Lung (tissue), 12 donors: ENCODE measurements around the gene CGGBP1. TPM values are rescaled to one million over a fixed set of nuclear protein-coding genes. Genes with fewer than 3 reads are reported as not detected.
A peak's percentile ranks its signal among the peaks of the same experiment; 100 is the strongest.

ENCODE experiments used
- ATAC-seq: fragments of 200-7000 bp; cut with Tn5 transposase; one replicate; pipeline ENCODE4 v1.9.1; 2020; ENCODE audit warnings: moderate number of reproducible peaks; ENCODE audit not compliant: insufficient read depth, low FRiP score
- DNase-seq, 3 donors: peaks; one replicate each; pipeline ENCODE4 v3.0.0-alpha.2; 2013 to 2017
- H3K27ac ChIP-seq, 2 donors: one replicate each; pipeline ENCODE4 v1.5.1; 2013; ENCODE audit warnings: mild to moderate bottlenecking in 2 of 2, moderate library complexity in 2 of 2, control low read depth in 1 of 2, inconsistent platforms in 1 of 2, low read depth in 1 of 2, low read length in 1 of 2
- H3K27me3 ChIP-seq, 3 donors: one replicate each; pipeline ENCODE4 v1.5.1; 2013; ENCODE audit warnings: low read length in 2 of 3; ENCODE audit not compliant: control insufficient read depth in 3 of 3, insufficient read depth in 3 of 3
- H3K36me3 ChIP-seq, 4 donors: one replicate each; pipeline ENCODE4 v1.5.1; 2013; ENCODE audit warnings: low read length in 4 of 4, mild to moderate bottlenecking in 1 of 4, moderate library complexity in 1 of 4; ENCODE audit not compliant: control insufficient read depth in 4 of 4, insufficient read depth in 4 of 4
- H3K4me1 ChIP-seq, 5 donors: one replicate each; pipeline ENCODE4 v1.5.1; 2013; ENCODE audit warnings: low read length in 5 of 5, mild to moderate bottlenecking in 2 of 5, moderate library complexity in 1 of 5; ENCODE audit not compliant: control insufficient read depth in 5 of 5, insufficient read depth in 5 of 5
- H3K4me3 ChIP-seq: one replicate; pipeline ENCODE4 v1.5.1; 2013; ENCODE audit warnings: mild to moderate bottlenecking, control low read depth, moderate library complexity
- H3K9ac ChIP-seq, 2 donors: one replicate each; pipeline ENCODE4 v1.5.1; 2013; ENCODE audit warnings: low read length in 2 of 2, control low read depth in 1 of 2; ENCODE audit not compliant: insufficient read depth in 1 of 2
- H3K9me3 ChIP-seq, 4 donors: one replicate each; pipeline ENCODE4 v1.5.1; 2013; ENCODE audit warnings: low read length in 3 of 4, mild to moderate bottlenecking in 1 of 4, moderate library complexity in 1 of 4; ENCODE audit not compliant: control insufficient read depth in 4 of 4, insufficient read depth in 3 of 4
- CTCF ChIP-seq: IDR thresholded peaks from 2 replicates; pipeline ENCODE4 v1.5.1; 2012; ENCODE audit warnings: mild to moderate bottlenecking; ENCODE audit errors: control extremely low read depth, extremely low read depth
- WGBS, 2 donors: extraction: QIAGEN DNeasy Blood & Tissue Kit; methylation state at CpG; one replicate each; pipeline ENCODE4 v1.1.7; 2013; 5-methylcytosine and 5-hydroxymethylcytosine counted together
- polyA plus RNA-seq, 2 donors: library from polyadenylated mRNA; stranded (reverse); fragments of 200-250 nt; gene quantifications; one replicate each; pipeline ENCODE4 v1.2.1, GENCODE V29; 2013
- total RNA-seq, 2 donors: library from RNA; depleted of rRNA in 1 of 2; stranded (reverse); fragments of >200 nt in 1 of 2; gene quantifications; one replicate each; pipeline ENCODE4 v1.2.1, GENCODE V29; 2014 to 2021
- donor health status: control.
- donor health status: control.
- donor health status: Bipolar disorder and iron deficiency.
- donor health status: healthy.
- donor health status: DM: yes; HTN: yes; CAD: no.

CGGBP1 gene
- total and polyA plus RNA-seq, 4 donors, result 34.2 to 101 (median 46.1) TPM

GRCh38 chr3:88010810-88011209 lies 48.0 kb downstream of the CGGBP1 start:
- no peak for TF ChIP-seq CTCF
- DNase-seq (no peak), ATAC-seq (no peak)
- Histone ChIP-seq H3K27me3 (no peaks in the 10 kb centered on the region), H3K9me3 (no peaks in the 10 kb centered on the region), H3K9ac (no peak overlapping the region), H3K4me1 (no peaks in the 10 kb centered on the region), H3K27ac (no peak overlapping the region), H3K4me3 (no peak overlapping the region), H3K36me3 (no peaks in the 10 kb centered on the region)
- 82 to 84% methylated on average over 5 of the region's 5 CpGs for WGBS, 2 donors

DNA sequence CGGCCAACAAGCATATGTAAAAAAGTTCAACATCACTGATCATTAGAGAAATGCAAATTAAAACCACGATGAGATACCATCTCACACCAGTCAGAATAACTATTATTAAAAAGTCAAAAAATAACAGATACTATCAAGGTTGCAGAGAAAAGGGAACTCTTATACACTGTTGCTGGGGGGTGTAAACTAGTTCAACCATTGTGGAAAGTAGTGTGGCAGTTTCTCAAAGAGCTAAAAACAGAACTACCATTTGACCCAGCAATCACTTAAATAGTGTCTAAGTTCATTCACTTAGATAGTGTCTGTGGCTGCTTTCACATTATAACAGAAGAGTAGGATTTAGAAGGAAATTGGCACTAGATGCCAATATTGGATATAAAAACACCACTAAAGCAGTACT lies 49.7 kb downstream of the CGGBP1 start:
- Histone ChIP-seq H3K27me3 (no peaks in the 10 kb centered on the region), H3K36me3 (no peaks in the 10 kb centered on the region), H3K4me1 (no peaks in the 10 kb centered on the region), H3K27ac (no peak overlapping the region), H3K4me3 (no peak overlapping the region), H3K9ac (no peak overlapping the region), H3K9me3 (no peaks in the 10 kb centered on the region)
- TF ChIP-seq CTCF, result no peak
- ATAC-seq, result no peak
- WGBS, 2 donors, result 91 to 94% methylated on average over 2 of the region's 2 CpGs
- no peak for DNase-seq

DNA sequence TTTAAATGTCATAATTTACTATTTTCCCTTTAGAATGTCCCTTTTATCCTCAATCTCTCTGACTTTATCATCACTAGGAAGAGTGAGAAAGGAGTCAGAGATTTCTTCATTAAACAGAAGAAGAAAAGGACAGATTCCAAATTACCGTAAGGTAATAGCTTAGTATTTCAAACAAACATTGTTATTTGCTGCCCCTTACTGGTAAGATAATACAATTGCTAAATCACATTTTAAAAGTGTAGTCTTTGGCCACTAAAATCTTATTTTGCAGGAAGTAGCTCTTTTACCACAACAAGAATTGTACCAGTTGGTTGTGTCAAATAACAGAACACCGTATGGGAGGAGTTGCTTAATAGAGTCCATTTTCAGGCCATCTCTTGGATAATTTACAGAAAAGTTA lies 53.7 kb downstream of the CGGBP1 start:
- TF ChIP-seq CTCF, result no peak
- no peak for ATAC-seq
- Histone ChIP-seq H3K27ac (no peak overlapping the region), H3K4me3 (no peak overlapping the region), H3K27me3 (peaks cover 0 to 3% (median 0%) of the 10 kb centered on the region in 3 donors), H3K36me3 (no peaks in the 10 kb centered on the region), H3K9me3 (no peaks in the 10 kb centered on the region), H3K9ac (no peak overlapping the region), H3K4me1 (no peaks in the 10 kb centered on the region)
- DNase-seq, result peak in 2 of 3 donors; percentile 40 to 54
- 8 to 15% methylated on average over 2 of the region's 2 CpGs for WGBS, 2 donors

GRCh38 chr3:88003115-88003755 lies 55.6 kb downstream of the CGGBP1 start:
- ATAC-seq (no peak), DNase-seq (peak in 2 of 3 donors; percentile 46 to 49)
- Histone ChIP-seq H3K9ac (no peak overlapping the region), H3K4me1 (no peaks in the 10 kb centered on the region), H3K36me3 (no peaks in the 10 kb centered on the region), H3K27me3 (peaks cover 0 to 6% (median 0%) of the 10 kb centered on the region in 3 donors), H3K27ac (no peak overlapping the region), H3K4me3 (no peak overlapping the region), H3K9me3 (no peaks in the 10 kb centered on the region)
- peak; percentile 36 for TF ChIP-seq CTCF
- WGBS, 2 donors, result 45 to 46% methylated on average over 6 of the region's 6 CpGs
